Loucy (cell line): ENCODE measurements around the gene RNASEL.
"Not testable (repeated sequence)": the region's sequence is repeated elsewhere in the genome, so short reads cannot be mapped to it uniquely, and the experiment has no call there.

ENCODE experiments used
- H2AFZ ChIP-seq: fragments of 200-600 bp; sonication (generic); 2 replicates; pipeline ENCODE4 v1.6.0; 2016; ENCODE audit warnings: antibody characterized with exemption, mild to moderate bottlenecking, low read length, moderate library complexity
- H3F3A ChIP-seq: fragments of 200-600 bp; 2 replicates; pipeline ENCODE4 v1.6.0; 2016; ENCODE audit warnings: antibody characterized with exemption, low read depth, mild to moderate bottlenecking
- H3K27me3 ChIP-seq: fragments of 200-600 bp; sonication (generic); 2 replicates; pipeline ENCODE4 v1.6.1; 2014; ENCODE audit warnings: low read length, mild to moderate bottlenecking; ENCODE audit not compliant: insufficient read depth, poor library complexity, severe bottlenecking
- H3K36me3 ChIP-seq: fragments of 200-600 bp; sonication (generic); 2 replicates; pipeline ENCODE4 v1.6.1; 2016; ENCODE audit warnings: low read length; ENCODE audit not compliant: insufficient read depth
- H3K4me1 ChIP-seq: fragments of 200-600 bp; sonication (generic); 2 replicates; pipeline ENCODE4 v1.5.1; 2014; ENCODE audit warnings: low read length, mild to moderate bottlenecking; ENCODE audit not compliant: insufficient read depth, poor library complexity, severe bottlenecking
- H3K4me2 ChIP-seq: fragments of 200-600 bp; sonication (generic); 2 replicates; pipeline ENCODE4 v1.6.0; 2014; ENCODE audit warnings: antibody characterized with exemption, low read length, low read depth, mild to moderate bottlenecking; ENCODE audit not compliant: poor library complexity, severe bottlenecking
- H3K4me3 ChIP-seq: fragments of 200-600 bp; sonication (generic); 2 replicates; pipeline ENCODE4 v1.5.1; 2014; ENCODE audit warnings: low read length, mild to moderate bottlenecking, mixed read lengths; ENCODE audit not compliant: poor library complexity, severe bottlenecking
- H3K79me2 ChIP-seq: fragments of 200-600 bp; sonication (generic); 2 replicates; pipeline ENCODE4 v1.6.1; 2014; ENCODE audit warnings: low read length; ENCODE audit not compliant: insufficient read depth
- H3K9ac ChIP-seq: fragments of 200-600 bp; sonication (generic); 2 replicates; pipeline ENCODE4 v1.6.0; 2014; ENCODE audit warnings: mild to moderate bottlenecking, low read depth, low read length, moderate library complexity; ENCODE audit not compliant: poor library complexity, severe bottlenecking
- H3K9me2 ChIP-seq: fragments of 200-600 bp; sonication (generic); replicated peaks from 2 replicates; pipeline ENCODE4 v1.6.1; 2016; ENCODE audit warnings: low read depth, low read length, mixed read lengths
- H3K9me3 ChIP-seq: fragments of 200-600 bp; sonication (generic); 2 replicates; pipeline ENCODE4 v1.6.1; 2014; ENCODE audit warnings: mild to moderate bottlenecking, antibody characterized with exemption, low read length, low read depth; ENCODE audit not compliant: insufficient read depth
- H4K20me1 ChIP-seq: fragments of 200-600 bp; sonication (generic); 2 replicates; pipeline ENCODE4 v1.6.0; 2014; ENCODE audit warnings: antibody characterized with exemption, low read length, mild to moderate bottlenecking; ENCODE audit not compliant: insufficient read depth, poor library complexity, severe bottlenecking
- EZH2phosphoT487 ChIP-seq: fragments of 200-600 bp; IDR thresholded peaks from 2 replicates; pipeline ENCODE4 v1.6.1; 2018; ENCODE audit warnings: antibody characterized with exemption, mild to moderate bottlenecking, moderate library complexity, borderline replicate concordance
- TF ChIP-seq, protein P1 (sequence below): fragments of 200-600 bp; sonication (generic); conservative IDR thresholded peaks from 2 replicates; pipeline ENCODE4 v1.5.1; 2014; ENCODE audit warnings: mild to moderate bottlenecking, antibody characterized with exemption, low read length

Gene RNASEL

DNA sequence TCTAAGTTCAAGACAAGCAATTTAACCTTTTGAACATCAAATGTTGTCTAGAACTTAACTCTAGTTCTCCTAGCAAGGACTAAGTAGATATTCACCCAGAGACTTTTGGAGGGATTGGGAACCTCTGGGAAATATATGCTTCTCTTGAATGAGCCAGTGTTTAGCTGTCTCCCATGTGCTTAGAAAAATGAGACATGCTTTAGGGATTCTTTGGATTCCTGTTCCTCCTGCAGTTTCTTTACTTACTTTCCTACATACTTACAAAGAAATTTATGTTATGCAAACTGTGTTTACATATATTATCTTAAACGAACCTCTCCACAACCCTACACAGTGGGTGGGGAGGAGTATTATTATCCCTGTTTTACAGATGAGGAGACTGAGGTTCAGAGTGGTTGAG, 39.2 kb downstream of the RNASEL start:
- Histone ChIP-seq H3K9me3 (no peaks in the 10 kb centered on the region), H3K4me1 (no peaks in the 10 kb centered on the region), H2AFZ (no peak overlapping the region), H3K36me3 (no peaks in the 10 kb centered on the region), H3K4me3 (no peak overlapping the region), H3K27me3 (no peaks in the 10 kb centered on the region), H3K4me2 (no peak overlapping the region), H3K9me2 (no peaks in the 10 kb centered on the region), H3K79me2 (no peaks in the 10 kb centered on the region), H4K20me1 (no peaks in the 10 kb centered on the region), H3F3A (no peaks in the 10 kb centered on the region), H3K9ac (no peak overlapping the region)
- TF ChIP-seq, protein P1, sequence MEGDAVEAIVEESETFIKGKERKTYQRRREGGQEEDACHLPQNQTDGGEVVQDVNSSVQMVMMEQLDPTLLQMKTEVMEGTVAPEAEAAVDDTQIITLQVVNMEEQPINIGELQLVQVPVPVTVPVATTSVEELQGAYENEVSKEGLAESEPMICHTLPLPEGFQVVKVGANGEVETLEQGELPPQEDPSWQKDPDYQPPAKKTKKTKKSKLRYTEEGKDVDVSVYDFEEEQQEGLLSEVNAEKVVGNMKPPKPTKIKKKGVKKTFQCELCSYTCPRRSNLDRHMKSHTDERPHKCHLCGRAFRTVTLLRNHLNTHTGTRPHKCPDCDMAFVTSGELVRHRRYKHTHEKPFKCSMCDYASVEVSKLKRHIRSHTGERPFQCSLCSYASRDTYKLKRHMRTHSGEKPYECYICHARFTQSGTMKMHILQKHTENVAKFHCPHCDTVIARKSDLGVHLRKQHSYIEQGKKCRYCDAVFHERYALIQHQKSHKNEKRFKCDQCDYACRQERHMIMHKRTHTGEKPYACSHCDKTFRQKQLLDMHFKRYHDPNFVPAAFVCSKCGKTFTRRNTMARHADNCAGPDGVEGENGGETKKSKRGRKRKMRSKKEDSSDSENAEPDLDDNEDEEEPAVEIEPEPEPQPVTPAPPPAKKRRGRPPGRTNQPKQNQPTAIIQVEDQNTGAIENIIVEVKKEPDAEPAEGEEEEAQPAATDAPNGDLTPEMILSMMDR: no peak

DNA sequence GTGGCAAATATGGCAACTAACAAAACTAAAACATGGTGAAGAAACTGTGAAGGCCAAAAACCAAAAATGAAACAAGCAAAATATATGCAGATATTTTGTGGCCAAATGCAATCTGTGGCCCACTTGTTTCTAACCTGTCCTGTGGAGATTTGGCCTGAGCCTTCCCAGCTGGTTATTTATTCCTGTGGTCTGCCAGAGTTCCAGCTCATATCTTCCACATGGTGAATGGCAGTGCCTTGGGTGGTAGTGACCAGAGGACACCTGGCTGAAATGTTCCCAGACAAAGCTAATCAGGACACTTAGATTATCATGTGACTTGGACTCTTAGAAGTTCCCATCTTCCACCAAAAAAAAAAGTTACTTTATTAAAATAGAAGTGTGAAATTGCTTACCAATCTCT, 39.7 kb downstream of the RNASEL start:
- H3K4me2 ChIP-seq: no peak overlapping the region
- no peaks in the 10 kb centered on the region for H3K9me2 ChIP-seq
- no peaks in the 10 kb centered on the region for H3K27me3 ChIP-seq
- H3K36me3 ChIP-seq: no peaks in the 10 kb centered on the region
- H2AFZ ChIP-seq: no peak overlapping the region
- no peaks in the 10 kb centered on the region for H3F3A ChIP-seq
- H3K79me2 ChIP-seq: no peaks in the 10 kb centered on the region
- no peaks in the 10 kb centered on the region for H4K20me1 ChIP-seq
- TF ChIP-seq, protein P1: no peak
- TF ChIP-seq EZH2phosphoT487: no peak
- H3K4me1 ChIP-seq: no peaks in the 10 kb centered on the region
- H3K9me3 ChIP-seq: no peaks in the 10 kb centered on the region
- H3K9ac ChIP-seq: no peak overlapping the region
- no peak overlapping the region for H3K4me3 ChIP-seq

DNA sequence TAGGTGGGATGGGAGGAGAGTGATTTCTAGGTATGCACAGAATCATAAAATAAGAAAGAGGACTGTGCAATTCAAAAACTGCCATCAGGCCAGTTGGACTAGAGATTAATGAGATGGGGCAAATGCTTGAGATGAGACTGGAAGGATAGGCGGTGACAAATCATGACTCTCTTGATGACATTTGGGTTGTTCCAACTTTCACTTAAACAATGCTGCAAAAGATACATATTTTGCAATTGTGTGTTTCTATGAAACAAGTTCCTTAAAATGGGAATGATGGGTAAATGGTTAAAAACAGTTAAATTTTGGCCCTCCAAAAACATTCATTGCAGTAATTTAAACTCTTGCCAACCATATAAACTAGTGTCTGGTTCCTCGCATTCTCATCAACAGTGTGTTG, 55.2 kb downstream of the RNASEL start:
- no peaks in the 10 kb centered on the region for H3K4me1 ChIP-seq
- no peaks in the 10 kb centered on the region for H4K20me1 ChIP-seq
- H3K9me2 ChIP-seq: no peaks in the 10 kb centered on the region
- H3K27me3 ChIP-seq: peaks cover 6% of the 10 kb centered on the region
- no peak overlapping the region for H3K4me2 ChIP-seq
- no peaks in the 10 kb centered on the region for H3K36me3 ChIP-seq
- no peak overlapping the region for H2AFZ ChIP-seq
- H3F3A ChIP-seq: no peaks in the 10 kb centered on the region
- no peak overlapping the region for H3K4me3 ChIP-seq
- H3K79me2 ChIP-seq: no peaks in the 10 kb centered on the region
- H3K9me3 ChIP-seq: no peaks in the 10 kb centered on the region
- no peak overlapping the region for H3K9ac ChIP-seq
- TF ChIP-seq, protein P1: no peak
- no peak for TF ChIP-seq EZH2phosphoT487

DNA sequence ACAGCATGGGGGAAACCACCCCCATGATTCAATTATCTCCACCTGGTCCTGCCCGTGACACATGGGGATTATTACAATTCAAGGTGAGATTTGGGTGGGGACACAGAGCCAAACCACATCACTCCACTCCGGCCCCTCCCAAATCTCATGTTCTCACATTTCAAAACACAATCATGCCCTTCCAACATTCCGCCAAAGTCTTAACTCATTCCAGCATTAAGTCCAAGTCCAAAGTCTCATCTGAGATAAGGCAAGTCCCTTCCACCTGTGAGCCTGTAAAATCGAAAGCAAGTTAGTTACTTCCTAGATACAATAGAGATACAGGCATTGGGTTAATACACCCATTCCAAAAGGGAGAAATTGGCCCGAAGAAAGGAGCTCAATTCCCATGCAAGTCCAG, 60.9 kb downstream of the RNASEL start:
- H3K4me2 ChIP-seq, H3F3A ChIP-seq, H3K79me2 ChIP-seq, H2AFZ ChIP-seq, H3K4me1 ChIP-seq, H3K36me3 ChIP-seq, H3K4me3 ChIP-seq, H3K27me3 ChIP-seq, H4K20me1 ChIP-seq, H3K9me2 ChIP-seq, H3K9ac ChIP-seq: not testable (repeated sequence)
- H3K9me3 ChIP-seq: peaks cover 13% of the 10 kb centered on the region; the same call in 1 of the 2 replicates
